Activated CD4-positive, alpha-beta T cell treated with anti-CD3 and anti-CD28 coated beads for 1 hour (primary cell): Measurements from ENCODE around the gene ARHGEF11.
"Not testable (repeated sequence)": the region's sequence is repeated elsewhere in the genome, so short reads cannot be mapped to it uniquely, and the experiment has no call there.

Experiments used
- DNase-seq: peaks from one replicate; pipeline ENCODE4 v3.0.0-alpha.2; 2020

The ARHGEF11 gene

DNA sequence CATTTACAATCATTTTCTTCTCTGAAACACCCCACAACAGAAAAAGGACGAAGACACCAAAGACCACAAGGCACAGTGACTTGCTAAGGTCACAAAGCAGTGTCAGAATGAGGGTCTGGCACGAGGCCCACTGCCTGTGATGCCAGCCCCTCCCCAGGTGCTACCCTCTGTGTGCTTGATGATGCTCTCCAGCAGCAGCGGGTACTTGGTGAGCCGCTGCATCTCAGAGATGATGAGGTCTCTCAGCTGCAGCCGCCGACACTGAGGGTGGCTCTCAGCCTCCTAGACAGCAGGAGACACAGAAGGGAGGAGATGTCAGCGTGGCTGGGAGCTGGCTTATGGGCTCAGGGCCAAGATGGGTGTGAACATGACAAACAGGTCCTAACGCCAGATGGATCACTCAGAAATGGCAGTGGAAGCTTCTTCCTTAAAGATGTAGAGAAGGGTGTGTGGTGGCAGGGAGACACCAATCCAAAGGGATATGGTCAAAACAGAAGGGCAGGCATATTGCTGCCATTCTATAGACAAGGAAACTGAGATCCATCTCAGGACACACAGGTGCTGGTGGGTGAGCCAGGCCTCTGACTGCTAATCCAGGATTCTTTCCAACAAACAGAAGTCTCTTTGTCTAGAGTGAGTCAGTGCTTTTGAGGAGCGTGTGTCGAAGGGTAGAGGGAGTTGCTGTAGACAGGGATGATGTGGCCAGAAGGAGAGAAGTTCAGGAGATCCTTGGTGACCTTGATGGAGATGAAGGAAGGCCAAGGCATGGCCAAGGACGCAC lies 99.5 kb downstream of the ARHGEF11 start:
- no peak for DNase-seq

DNA sequence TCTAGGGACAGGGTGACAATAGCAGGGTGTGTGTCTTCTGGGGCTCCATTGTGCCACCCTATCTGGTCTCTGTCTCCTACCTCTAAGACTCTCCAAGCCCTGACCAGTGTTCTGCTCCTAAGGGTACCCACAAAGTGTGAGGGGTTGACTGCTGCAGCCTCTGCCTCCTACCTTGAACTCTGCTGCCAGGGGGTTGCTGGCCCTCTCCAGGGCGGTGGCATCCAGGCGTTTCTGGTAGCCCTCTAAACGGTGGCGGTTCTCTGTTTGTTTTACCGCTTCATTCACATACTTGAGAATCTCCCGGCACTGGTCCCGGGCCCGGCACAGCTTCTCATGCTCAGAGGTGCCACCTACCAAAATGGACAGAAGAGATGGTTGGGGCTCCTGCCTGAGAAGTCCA lies 100.7 kb downstream of the ARHGEF11 start:
- no peak for DNase-seq

DNA sequence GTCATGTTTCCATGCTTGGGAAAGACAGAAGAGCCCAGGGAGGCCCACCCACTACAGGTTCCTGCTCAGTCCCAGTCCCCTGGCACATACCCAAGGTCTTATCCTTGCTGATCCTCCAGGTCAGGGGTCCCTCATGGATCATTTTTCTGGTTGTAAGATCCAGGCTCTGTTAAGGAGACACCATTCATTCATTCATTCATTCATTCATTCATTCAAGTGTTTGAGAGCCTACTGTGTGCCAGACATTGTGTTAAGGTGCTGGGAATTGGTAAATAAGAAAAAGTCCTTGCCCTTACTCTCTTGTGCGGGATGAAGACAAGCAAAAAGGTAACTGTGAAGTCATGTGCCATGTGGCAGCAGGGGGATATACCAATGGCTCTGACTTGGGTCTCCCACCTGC lies 101.3 kb downstream of the ARHGEF11 start:
- DNase-seq = no peak

DNA sequence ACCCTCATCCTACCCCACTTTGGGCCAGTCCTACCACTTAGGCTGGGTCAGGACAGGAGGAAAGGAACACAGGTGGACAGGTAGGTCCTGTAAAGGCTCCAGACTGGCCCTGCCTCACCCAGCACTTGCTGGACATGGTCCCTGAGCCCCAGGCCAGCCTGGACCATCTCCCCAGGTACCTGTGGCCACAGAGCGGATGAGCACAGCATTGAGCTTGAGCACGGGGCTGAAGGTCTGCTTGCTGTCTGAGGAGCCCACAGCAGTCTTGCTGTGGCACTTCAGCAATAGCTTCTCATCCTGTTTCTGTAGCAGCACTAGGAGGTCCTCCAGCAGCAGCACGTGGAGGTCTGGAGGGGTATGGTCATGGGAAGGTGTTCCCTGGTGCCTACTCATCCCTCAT lies 101.8 kb downstream of the ARHGEF11 start:
- no peak for DNase-seq

DNA sequence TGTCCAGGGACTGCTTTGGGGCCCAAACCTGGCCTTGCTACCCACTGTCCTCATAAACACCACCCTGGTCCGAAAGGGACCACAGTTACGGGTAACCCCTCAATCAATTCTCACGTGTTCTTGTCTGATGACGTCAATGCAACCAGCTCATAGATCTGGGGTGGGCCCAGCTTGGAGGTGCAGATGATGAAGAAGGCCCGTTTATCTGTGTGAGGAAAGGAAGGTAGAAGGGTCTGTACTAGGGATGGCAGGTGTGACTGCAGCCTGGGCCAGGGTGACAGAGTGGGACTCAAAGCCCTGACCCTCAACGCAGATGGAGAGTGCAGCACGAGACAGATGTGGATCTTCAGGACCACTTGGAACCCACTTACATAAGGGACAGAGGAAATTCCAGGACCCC lies 103.0 kb downstream of the ARHGEF11 start:
- DNase-seq = no peak

DNA sequence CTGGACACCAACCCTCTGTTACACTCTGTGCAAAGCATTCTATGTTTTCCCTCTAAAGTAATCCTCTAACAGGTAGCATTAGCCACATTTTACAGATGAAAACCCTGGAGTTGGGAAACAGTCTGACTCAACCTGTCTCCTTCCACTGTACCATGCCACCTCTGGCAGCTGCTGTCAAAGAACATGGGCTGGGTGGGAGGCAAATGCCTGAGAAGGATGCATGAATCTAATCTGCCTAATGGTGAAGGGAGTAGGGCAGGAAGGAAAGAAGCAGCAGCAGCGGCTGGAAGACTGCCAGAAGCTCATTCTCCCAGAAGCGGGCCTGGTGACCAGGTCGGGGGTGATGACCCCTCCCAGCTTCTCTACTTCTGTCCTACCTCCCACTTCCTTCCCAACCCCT lies 103.4 kb downstream of the ARHGEF11 start:
- no peak for DNase-seq

DNA sequence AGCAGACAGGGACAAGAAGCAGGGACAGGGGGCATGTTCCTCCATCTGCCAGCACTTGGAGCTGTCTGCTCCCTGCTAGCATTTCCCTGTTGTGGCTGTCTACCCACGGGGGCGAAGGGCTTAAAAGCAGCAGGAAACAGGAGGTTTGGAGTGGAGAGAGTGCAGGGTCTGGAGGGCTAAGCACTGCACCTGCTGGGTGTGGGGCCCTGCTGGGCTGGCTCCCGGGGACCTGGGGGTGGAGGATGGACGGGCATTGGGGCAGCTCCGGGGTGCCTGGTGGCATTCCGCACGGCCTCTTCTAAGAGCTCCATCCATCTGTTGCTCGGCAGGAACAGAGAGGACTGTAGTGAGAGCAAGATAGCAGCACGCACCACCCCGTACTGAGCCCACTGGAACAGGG lies 103.9 kb downstream of the ARHGEF11 start:
- DNase-seq = no peak

DNA sequence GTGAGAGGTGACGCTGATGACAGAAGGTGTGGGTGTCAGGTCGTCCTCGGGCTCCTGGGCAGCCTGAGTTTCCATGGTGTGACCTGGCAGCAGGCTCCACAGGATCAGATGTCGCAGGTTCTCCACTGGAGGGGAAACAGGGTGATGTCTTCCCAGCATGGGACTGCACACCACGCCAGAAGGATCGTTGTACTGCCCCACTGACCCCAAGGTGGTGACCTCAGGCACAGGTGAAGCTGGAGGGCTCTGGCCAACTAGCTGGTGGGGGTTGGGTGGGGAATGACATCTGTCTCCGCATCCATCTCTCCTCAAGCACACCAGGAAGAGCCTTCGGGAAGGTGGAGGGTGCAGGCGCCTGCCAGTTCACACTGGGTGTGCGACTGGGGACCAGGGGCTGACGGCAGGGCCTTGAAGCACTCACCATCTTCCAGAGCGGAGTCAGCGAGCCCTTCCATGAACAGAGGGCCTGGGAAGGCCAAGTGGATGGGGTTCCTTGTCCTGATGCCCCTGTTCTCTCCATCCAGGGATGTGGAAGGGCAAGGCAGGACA lies 105.7 kb downstream of the ARHGEF11 start:
- DNase-seq = no peak

DNA sequence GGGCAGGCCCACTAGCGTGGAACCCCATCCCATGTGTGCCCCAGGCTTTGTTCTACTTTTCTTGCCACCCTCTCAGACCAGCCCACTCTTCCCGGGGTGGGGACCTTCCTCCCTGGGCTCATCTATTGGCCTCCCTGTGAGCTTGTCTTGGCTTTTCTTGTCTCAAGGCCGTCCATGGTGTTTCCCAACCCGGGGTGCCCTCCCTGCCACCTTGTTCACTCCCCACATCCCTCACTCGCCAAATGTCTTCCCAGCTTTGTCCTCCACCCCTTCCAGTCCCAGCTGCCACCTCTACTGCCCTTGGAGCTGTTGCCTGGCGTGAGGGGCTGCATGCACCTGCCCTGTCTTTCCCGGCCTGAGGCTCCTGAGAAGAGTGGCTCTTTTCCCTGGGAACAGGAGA lies 106.7 kb downstream of the ARHGEF11 start:
- no peak for DNase-seq

DNA sequence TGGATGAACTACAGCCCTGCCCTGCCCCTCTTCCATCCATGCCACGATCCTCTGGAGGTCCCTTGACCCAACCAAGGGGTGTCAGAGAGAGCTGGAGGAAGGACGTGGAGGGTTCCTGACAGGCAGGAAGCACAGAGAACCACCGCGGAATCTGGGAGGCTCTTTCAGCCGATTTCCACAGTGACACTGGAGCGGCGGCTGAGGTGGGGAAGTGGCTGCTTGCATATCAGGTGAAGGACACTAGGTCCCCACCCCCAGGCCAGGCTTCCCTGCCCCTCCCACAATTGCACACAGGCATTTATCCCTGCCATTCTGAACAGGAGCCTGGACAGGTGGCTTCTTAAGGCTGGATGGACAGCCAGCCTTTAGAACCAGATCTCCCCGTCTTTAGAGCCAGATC lies 107.7 kb downstream of the ARHGEF11 start:
- DNase-seq = no peak

DNA sequence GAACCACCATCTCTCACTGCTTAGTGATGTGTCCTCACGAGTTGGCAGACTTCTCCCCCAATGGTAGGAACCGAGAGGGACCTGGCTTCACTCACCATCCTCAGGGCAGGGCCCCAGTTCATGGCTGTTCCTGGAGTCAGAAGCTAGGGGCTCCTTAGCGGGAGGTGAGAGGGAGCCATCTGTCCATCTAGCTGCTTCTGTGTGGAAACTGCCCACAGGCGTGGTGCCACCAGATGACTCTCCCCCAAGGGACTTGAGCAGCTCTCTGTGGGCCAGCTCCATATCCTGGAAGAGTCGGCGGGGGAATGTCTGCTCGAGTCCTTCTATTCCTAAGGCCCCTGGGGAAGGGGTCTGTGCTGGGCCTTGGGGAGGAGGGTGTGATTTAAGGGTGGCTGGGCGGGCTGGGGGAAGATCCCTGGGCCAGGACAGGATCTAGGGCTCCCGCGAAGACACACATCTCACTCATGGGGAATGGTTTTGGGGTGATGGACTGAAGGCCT lies 108.8 kb downstream of the ARHGEF11 start:
- no peak for DNase-seq

DNA sequence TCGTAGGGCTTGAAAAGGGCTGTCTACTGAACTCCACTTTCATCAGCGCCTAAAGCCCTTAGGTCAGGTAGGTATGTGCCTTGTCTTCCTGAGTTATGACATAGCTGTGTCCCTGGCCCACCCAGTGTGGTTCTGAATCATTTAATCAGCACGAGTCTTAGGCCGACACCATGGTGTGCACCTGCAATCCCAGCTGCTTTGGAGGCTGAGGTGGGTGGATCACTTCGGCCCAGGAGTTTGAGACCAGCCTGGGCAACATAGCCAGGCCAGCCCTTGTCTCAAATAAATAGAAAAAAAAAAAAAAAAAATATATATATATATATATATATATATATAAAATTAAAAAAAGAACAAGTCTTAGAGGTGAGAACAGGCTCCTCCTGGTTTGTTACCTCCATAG lies 109.4 kb downstream of the ARHGEF11 start:
- DNase-seq = no peak

DNA sequence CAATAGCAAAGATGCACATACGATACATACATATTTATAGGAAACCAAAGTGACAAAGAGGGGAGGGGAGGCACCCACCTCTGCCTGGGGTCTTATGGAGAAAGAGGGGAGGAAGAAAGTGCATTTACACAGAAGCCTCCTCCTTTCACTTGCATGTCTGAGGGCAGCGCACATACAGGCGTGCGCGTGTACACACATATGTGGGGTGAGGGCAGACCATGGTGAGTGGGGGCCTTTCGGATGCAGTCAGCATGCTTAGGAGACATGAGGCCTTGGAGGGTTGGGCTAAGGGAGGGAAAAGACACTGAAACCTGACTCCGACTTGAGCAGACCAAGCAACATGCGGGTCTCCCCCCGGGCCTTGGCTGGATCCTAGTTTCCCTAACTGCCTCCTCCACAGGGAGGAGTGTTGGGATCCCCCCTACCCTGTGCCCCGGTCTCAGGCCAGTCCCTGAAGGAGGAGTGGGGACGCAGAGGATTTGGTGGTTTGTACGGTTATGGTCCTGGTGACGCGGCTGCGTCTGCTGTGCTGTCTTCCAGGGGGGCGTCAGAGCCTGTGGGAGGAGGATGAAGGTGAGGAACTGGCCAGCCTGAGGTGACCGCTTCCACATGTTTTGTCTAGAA lies 109.9 kb downstream of the ARHGEF11 start:
- DNase-seq = no peak

DNA sequence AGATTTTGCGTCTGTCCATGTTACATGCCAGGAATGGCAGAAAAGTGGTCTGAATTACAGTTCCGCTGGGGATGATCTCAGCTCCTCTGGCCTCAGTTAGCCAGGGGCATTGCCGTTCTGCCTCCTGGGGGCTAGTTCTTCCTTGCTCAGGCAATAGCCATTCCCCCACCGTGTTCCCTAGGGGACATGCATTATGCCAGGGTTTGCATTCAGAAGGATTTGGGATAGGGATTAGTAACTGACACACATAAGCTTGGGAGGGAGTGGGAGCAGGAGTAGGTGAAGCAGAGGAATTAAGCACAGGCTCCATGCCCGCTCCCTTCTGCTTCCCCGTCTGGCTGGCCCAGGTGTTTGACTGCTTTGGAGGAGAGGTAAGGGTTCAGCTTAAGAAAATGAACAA lies 112.4 kb downstream of the ARHGEF11 start:
- no peak for DNase-seq

DNA sequence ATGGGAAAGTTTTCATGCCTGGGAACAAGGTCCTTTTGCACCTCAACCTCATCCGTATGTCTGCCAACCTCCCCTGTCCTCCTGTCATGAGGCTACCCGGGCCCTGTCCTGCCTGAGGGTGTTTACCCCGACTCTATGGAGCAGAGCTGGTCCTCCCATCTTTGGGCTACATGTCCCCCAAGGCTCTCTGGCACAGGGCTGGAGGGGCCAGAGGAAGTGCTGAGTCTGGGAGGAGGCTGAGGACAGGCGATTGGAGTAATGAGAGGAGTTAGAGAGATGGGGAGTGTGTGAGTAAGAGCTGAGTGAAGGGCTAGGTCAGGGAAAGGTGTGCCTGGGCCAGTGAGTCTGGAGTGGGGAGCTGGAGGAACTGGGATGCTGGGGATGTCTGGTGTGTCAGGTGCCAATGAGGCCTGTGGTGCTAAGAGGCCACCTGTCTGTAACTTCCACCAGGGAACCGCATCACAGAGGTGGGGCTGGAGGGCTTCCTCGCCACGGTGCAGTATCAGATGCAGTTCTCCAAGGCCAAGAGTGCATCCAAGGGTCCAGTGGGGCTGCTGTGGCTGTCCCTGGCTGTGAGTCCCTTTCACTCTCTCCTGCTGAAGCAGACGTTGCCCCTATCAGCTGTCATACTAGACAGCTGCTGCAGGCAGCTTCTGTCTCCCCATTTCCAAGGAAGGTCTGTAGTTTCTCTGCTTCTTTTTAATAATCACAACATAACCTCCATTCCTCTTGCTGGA lies 113.4 kb downstream of the ARHGEF11 start:
- DNase-seq = no peak

DNA sequence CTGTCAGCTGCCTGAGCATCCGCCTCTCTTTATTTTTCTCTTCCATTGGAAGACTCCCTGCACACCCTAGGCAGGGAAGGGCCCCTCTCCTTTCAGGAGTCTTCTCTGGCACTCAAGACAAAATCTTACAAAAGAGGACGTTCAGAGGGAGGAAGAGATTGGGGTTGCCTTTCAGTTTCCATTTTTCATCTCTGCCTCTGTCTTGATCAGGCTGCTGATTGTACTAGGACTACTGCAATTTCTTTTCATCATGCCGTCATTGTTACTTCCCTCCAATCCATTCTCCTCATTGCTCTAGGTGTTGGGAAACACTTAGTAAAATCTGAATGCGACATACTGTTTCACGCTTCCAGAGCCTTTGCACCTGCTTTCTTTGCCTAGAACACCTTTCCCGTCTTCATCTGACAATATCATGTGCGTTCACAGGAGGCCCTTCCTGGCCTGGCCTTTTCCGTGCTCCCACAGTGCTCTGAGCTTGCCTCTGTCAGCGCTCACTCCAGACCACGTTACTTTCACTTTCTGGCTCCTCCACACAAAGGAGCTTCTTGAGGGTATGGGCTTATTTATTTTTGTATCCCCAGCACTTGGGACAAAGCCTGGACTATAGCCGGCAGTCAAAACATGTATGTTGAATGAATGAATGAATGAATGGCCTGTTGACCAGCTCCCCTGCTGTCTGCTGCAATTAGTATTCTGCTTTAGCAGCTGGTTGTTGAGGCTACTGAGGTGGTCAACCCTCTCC lies 114.2 kb downstream of the ARHGEF11 start:
- no peak for DNase-seq

DNA sequence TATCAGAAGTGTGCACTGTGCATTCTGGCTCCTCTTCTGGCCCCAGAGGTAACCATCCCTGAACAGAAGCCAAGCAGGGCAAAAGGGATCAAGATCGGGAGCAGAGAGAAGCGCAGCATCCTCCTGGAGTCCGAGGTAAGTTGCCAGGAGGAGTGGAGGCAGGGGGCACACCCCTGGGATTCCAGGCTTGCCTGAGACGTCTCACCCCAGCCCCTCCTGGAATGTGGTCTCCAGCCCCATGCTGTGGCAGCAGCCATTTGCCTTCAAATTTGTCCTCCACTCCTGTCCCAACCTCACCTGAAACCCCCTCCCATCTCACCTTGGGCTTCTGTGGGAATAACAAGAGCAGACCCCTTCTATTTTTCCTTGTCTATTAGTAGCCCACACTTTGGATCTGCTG lies 115.1 kb downstream of the ARHGEF11 start:
- DNase-seq = no peak

DNA sequence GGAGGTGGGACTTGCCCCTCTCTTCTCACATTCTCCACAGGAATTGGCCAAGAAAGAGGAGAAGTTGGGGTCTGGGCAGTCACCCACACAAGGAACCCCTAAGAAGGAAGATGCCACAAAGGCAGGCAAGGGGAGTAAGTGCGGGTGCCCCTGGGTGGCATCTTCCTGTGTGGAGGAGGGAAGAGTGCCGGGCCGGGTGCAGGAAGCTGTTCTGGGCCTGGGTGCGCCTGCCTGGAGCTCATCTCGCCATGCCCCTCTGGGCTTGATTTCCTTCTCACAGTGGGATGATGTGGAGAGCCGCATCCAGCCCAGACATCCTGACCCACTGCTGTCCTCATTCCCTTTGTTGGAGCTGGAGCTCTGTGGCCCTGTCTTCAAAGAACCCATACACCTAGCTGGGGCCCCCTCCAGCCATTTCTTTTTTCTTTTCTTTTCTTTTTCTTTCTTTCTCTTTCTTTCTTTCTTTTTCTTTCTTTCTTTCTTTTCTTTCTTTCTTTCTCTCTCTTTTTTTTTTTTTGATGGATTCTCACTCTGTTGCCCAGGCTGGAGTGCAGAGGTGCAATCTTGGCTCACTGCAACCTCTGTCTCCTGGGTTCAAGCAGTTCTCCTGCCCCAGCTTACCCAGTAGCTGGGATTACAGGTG lies 115.8 kb downstream of the ARHGEF11 start:
- no peak for DNase-seq

DNA sequence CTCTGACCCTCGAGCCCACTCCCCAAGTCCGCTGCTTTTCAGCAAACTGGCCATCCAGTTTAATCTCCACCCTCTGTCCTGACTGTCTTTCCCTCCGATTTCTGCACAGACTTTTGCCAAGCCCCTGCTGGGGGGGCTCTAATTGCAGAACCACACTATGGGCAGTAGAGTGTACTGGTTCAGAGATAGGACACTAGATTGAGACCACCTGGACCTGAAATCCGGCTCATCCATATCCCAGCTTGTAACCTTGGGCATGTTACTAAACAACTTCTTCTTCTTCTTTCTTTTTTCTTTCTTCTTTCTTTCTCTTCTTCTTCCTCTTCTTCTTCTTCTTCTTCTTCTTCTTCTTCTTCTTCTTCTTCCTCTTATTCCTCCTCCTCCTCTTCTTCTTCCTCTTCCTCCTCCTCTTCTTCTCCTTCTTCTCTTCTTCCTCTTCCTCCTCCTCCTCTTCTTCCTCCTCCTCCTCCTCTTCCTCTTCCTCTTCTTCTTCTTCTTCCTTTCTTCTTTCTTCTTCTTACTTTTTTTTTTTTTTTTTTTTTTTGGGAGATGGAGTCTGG lies 117.4 kb downstream of the ARHGEF11 start:
- no peak for DNase-seq

DNA sequence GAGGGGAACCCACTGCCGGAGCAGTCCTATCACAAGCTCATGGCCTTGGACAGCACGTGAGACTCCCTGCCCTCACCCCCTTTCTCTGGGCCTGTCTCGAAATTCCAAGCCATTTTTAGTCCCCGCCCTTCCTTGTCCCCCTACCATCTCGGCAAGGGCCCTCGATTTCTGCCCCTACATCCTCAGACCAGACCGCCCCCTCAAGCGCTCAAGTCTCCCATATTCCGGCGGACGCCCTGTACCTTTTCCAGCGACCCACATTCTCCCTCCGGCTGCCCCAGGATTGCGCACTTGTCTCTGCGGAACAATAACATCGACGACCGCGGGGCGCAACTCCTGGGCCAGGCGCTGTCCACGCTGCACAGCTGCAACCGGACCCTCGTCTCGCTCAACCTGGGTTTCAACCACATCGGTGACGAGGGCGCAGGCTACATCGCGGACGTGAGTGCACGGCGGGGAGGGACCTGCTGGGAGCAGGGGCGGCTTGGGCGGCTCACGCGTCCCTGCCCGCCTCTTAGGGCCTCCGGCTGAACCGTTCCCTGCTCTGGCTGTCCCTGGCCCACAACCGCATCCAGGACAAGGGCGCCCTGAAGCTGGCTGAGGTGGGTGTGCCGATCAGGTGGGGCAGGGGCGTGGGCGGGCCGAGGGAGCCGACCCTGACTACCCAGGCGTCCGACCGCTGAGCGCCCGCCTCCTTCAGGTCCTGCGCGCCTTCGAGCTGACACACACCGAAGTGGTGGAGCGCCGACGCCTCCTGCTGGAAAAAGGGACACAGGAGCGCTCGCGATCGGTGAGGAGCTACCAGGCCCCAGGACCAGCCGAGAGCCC lies 118.1 kb downstream of the ARHGEF11 start:
- DNase-seq = peak; percentile 50

DNA sequence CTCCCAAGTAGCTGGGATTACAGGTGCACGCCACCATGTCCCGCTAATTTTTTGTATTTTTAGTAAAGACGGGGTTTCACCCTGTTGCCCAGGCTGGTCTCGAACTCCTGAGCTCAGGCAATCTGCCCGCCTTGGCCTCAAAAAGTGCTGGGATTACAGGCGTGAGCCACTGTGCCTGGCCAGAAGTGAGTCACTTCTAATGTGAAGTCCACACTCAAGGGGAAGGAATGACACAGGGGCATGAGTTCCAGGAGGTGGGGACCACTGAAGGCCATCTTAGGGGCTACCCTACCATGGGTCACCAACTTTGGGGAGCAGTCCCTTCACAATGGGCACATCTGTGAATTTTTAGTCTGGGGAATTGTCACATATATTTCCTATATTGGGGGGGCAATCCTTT lies 118.8 kb downstream of the ARHGEF11 start:
- DNase-seq = not testable (repeated sequence)
